GM23338 (cell line): ENCODE measurements around the gene TLCD5. TPM values are rescaled to one million over a fixed set of nuclear protein-coding genes. Genes with fewer than 3 reads are reported as not detected.

Experiments used
- ATAC-seq: fragments of 200-7000 bp; cut with Tn5 transposase; 3 replicates; pipeline ENCODE4 v1.9.1; 2020
- DNase-seq: peaks from one replicate; pipeline ENCODE4 v3.0.0-alpha.2; 2015; ENCODE audit warnings: low spot score
- H2AFZ ChIP-seq: fragments of 200-600 bp; sonication (generic); 2 replicates; pipeline ENCODE4 v1.8.0; 2016; ENCODE audit warnings: antibody characterized with exemption, mild to moderate bottlenecking, moderate library complexity
- H3F3A ChIP-seq: fragments of 200-600 bp; sonication (generic); replicated peaks from 2 replicates; pipeline ENCODE4 v1.8.0; 2017; ENCODE audit warnings: antibody characterized with exemption, mixed run types, low read depth
- H3K27ac ChIP-seq: fragments of 200-600 bp; sonication (generic); 2 replicates; pipeline ENCODE4 v1.6.1; 2016; ENCODE audit warnings: low read depth
- H3K27me3 ChIP-seq: fragments of 200-600 bp; sonication (generic); 2 replicates; pipeline ENCODE4 v1.8.0; 2016; ENCODE audit warnings: mild to moderate bottlenecking, mixed run types, moderate library complexity; ENCODE audit not compliant: insufficient read depth
- H3K36me3 ChIP-seq: fragments of 200-600 bp; sonication (generic); 2 replicates; pipeline ENCODE4 v1.8.0; 2016; ENCODE audit warnings: mild to moderate bottlenecking; ENCODE audit not compliant: insufficient read depth
- H3K4me1 ChIP-seq: fragments of 200-600 bp; sonication (generic); 2 replicates; pipeline ENCODE4 v1.8.0; 2016; ENCODE audit warnings: mild to moderate bottlenecking, moderate library complexity; ENCODE audit not compliant: insufficient read depth
- H3K4me2 ChIP-seq: fragments of 200-600 bp; sonication (generic); 2 replicates; pipeline ENCODE4 v1.7.1; 2017; ENCODE audit warnings: mixed run types
- H3K4me3 ChIP-seq: fragments of 200-600 bp; sonication (generic); 2 replicates; pipeline ENCODE4 v1.6.1; 2016; ENCODE audit warnings: mixed run types
- H3K79me2 ChIP-seq: fragments of 200-600 bp; sonication (generic); replicated peaks from 2 replicates; pipeline ENCODE4 v1.8.0; 2017; ENCODE audit warnings: mild to moderate bottlenecking; ENCODE audit not compliant: insufficient read depth
- H3K9me2 ChIP-seq: fragments of 200-600 bp; sonication (generic); 2 replicates; pipeline ENCODE4 v1.8.0; 2017; ENCODE audit not compliant: insufficient read depth
- H4K20me1 ChIP-seq: fragments of 200-600 bp; sonication (generic); replicated peaks from 2 replicates; pipeline ENCODE4 v1.8.0; 2017; ENCODE audit warnings: mild to moderate bottlenecking; ENCODE audit not compliant: insufficient read depth
- H3K27ac Mint-ChIP-seq: 2 replicates; pipeline ENCODE4 v1.8.0; 2020; ENCODE audit warnings: inconsistent platforms, mild to moderate bottlenecking, moderate library complexity, mixed read lengths
- H3K27me3 Mint-ChIP-seq: 3 replicates; pipeline ENCODE4 v1.8.0; 2022; ENCODE audit warnings: low read depth, mild to moderate bottlenecking, moderate library complexity, mixed read lengths, inconsistent platforms; ENCODE audit not compliant: insufficient read depth, poor library complexity
- H3K36me3 Mint-ChIP-seq: 3 replicates; pipeline ENCODE4 v1.8.0; 2021; ENCODE audit warnings: low read depth, mild to moderate bottlenecking, inconsistent platforms, moderate library complexity, mixed read lengths
- H3K4me1 Mint-ChIP-seq: 3 replicates; pipeline ENCODE4 v1.8.0; 2020; ENCODE audit warnings: mild to moderate bottlenecking, inconsistent platforms, mixed read lengths
- H3K4me3 Mint-ChIP-seq: 3 replicates; pipeline ENCODE4 v1.8.0; 2021; ENCODE audit warnings: moderate library complexity, mild to moderate bottlenecking, inconsistent platforms, mixed read lengths
- H3K9me3 Mint-ChIP-seq: 3 replicates; pipeline ENCODE4 v1.8.0; 2020; ENCODE audit warnings: moderate library complexity, mild to moderate bottlenecking, inconsistent platforms, mixed read lengths
- CREB1 ChIP-seq: fragments of 250-450 bp; sonication (Bioruptor Pico); IDR thresholded peaks from 2 replicates; pipeline ENCODE4 v1.5.0; 2020; ENCODE audit warnings: low read depth, mild to moderate bottlenecking, moderate library complexity
- EZH2 ChIP-seq: fragments of 200-600 bp; sonication (generic); IDR thresholded peaks from one replicate; pipeline ENCODE4 v1.8.0; 2017; ENCODE audit warnings: antibody characterized with exemption, mild to moderate bottlenecking, low read depth; ENCODE audit not compliant: unreplicated experiment
- EZH2phosphoT487 ChIP-seq: fragments of 200-600 bp; sonication (generic); IDR thresholded peaks from one replicate; pipeline ENCODE4 v1.8.1; 2018; ENCODE audit warnings: antibody characterized with exemption; ENCODE audit not compliant: unreplicated experiment
- JUNB ChIP-seq: IDR thresholded peaks from one replicate; pipeline ENCODE4 v1.6.1; 2016; ENCODE audit warnings: antibody characterized with exemption; ENCODE audit not compliant: unreplicated experiment
- NANOG ChIP-seq: IDR thresholded peaks from 2 replicates; pipeline ENCODE4 v1.6.1; 2016; ENCODE audit warnings: antibody characterized with exemption, borderline replicate concordance
- POLR2AphosphoS5 ChIP-seq: IDR thresholded peaks from 2 replicates; pipeline ENCODE4 v1.6.1; 2016; ENCODE audit warnings: antibody characterized with exemption, low read depth
- STAT1 ChIP-seq: IDR thresholded peaks from one replicate; pipeline ENCODE4 v1.6.1; 2016; ENCODE audit warnings: antibody characterized with exemption; ENCODE audit not compliant: unreplicated experiment
- ZNF114 ChIP-seq: fragments of 250-450 bp; sonication (Bioruptor Pico); IDR thresholded peaks from 2 replicates; pipeline ENCODE4 v1.5.0; 2020; ENCODE audit warnings: mild to moderate bottlenecking, moderate library complexity
- ZNF331 ChIP-seq: fragments of 250-450 bp; sonication (Bioruptor Pico); IDR thresholded peaks from 2 replicates; pipeline ENCODE4 v1.5.0; 2020; ENCODE audit warnings: low read depth, mild to moderate bottlenecking, moderate library complexity
- ZNF462 ChIP-seq: fragments of 250-450 bp; sonication (Bioruptor Pico); IDR thresholded peaks from 2 replicates; pipeline ENCODE4 v1.5.0; 2020; ENCODE audit warnings: mild to moderate bottlenecking, moderate library complexity
- polyA plus RNA-seq: library from polyadenylated mRNA; unstranded; fragments of >200 nt; fragmentation: Nextera tagmentation; extraction: Ambion mirVana; gene quantifications from 2 replicates; pipeline ENCODE4 v1.2.1, GENCODE V29; 2016
- total RNA-seq: library from RNA; depleted of rRNA; stranded (reverse); fragments of >200 nt; shearing (Covaris generic); gene quantifications from 2 replicates; pipeline ENCODE4 v1.2.3, GENCODE V29; 2014
- TF ChIP-seq, protein P1 (sequence below): IDR thresholded peaks from one replicate; pipeline ENCODE4 v1.6.1; 2018; ENCODE audit warnings: antibody characterized with exemption; ENCODE audit not compliant: unreplicated experiment
- TF ChIP-seq, protein P2 (sequence below): IDR thresholded peaks from 2 replicates; pipeline ENCODE4 v1.6.1; 2016; ENCODE audit warnings: antibody characterized with exemption
- TF ChIP-seq, protein P3 (sequence below), 2 experiments: fragments of 200-600 bp in 1 of 2; sonication (generic) in 1 of 2; conservative IDR thresholded peaks; 2 replicates each; pipeline versions ENCODE4 v1.5.1 to v1.6.1; 2016 to 2017; ENCODE audit warnings: antibody characterized with exemption in 2 of 2, low read depth in 2 of 2, mild to moderate bottlenecking in 2 of 2, moderate library complexity in 1 of 2

Gene TLCD5
- total and polyA plus RNA-seq, 2 experiments from 2014 or later = 5.2 to 10.0 TPM

GRCh38 chr11:120340529-120340928 is 15.4 kb downstream of the TLCD5 start:
- no peaks in the 10 kb centered on the region for H3K36me3 Mint-ChIP-seq
- no peaks in the 10 kb centered on the region for H3K9me3 Mint-ChIP-seq
- H3K4me3 Mint-ChIP-seq = no peak overlapping the region
- no peak overlapping the region for H3K27ac Mint-ChIP-seq
- Histone ChIP-seq H3K27ac (no peak overlapping the region), H3K9me2 (no peaks in the 10 kb centered on the region), H3K36me3 (no peaks in the 10 kb centered on the region), H4K20me1 (0 out of 2 replicates have a peak, but pooled peaks cover 11% of the 10 kb centered on the region), H2AFZ (no peak overlapping the region), H3K4me3 (no peak overlapping the region), H3K27me3 (no peaks in the 10 kb centered on the region), H3K4me2 (no peak overlapping the region), H3F3A (no peaks in the 10 kb centered on the region), H3K4me1 (peaks cover 37% of the 10 kb centered on the region), H3K79me2 (peaks cover 87% of the 10 kb centered on the region)
- no peak for TF ChIP-seq STAT1
- no peak for TF ChIP-seq JUNB
- TF ChIP-seq NANOG = no peak
- TF ChIP-seq, protein P1, sequence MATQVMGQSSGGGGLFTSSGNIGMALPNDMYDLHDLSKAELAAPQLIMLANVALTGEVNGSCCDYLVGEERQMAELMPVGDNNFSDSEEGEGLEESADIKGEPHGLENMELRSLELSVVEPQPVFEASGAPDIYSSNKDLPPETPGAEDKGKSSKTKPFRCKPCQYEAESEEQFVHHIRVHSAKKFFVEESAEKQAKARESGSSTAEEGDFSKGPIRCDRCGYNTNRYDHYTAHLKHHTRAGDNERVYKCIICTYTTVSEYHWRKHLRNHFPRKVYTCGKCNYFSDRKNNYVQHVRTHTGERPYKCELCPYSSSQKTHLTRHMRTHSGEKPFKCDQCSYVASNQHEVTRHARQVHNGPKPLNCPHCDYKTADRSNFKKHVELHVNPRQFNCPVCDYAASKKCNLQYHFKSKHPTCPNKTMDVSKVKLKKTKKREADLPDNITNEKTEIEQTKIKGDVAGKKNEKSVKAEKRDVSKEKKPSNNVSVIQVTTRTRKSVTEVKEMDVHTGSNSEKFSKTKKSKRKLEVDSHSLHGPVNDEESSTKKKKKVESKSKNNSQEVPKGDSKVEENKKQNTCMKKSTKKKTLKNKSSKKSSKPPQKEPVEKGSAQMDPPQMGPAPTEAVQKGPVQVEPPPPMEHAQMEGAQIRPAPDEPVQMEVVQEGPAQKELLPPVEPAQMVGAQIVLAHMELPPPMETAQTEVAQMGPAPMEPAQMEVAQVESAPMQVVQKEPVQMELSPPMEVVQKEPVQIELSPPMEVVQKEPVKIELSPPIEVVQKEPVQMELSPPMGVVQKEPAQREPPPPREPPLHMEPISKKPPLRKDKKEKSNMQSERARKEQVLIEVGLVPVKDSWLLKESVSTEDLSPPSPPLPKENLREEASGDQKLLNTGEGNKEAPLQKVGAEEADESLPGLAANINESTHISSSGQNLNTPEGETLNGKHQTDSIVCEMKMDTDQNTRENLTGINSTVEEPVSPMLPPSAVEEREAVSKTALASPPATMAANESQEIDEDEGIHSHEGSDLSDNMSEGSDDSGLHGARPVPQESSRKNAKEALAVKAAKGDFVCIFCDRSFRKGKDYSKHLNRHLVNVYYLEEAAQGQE = no peak
- no peak for TF ChIP-seq EZH2
- TF ChIP-seq ZNF462 (CRISPR knock-in tag) = no peak
- no peak for TF ChIP-seq ZNF114 (CRISPR knock-in tag)
- TF ChIP-seq, protein P2, sequence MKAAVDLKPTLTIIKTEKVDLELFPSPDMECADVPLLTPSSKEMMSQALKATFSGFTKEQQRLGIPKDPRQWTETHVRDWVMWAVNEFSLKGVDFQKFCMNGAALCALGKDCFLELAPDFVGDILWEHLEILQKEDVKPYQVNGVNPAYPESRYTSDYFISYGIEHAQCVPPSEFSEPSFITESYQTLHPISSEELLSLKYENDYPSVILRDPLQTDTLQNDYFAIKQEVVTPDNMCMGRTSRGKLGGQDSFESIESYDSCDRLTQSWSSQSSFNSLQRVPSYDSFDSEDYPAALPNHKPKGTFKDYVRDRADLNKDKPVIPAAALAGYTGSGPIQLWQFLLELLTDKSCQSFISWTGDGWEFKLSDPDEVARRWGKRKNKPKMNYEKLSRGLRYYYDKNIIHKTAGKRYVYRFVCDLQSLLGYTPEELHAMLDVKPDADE = no peak
- TF ChIP-seq, protein P3, sequence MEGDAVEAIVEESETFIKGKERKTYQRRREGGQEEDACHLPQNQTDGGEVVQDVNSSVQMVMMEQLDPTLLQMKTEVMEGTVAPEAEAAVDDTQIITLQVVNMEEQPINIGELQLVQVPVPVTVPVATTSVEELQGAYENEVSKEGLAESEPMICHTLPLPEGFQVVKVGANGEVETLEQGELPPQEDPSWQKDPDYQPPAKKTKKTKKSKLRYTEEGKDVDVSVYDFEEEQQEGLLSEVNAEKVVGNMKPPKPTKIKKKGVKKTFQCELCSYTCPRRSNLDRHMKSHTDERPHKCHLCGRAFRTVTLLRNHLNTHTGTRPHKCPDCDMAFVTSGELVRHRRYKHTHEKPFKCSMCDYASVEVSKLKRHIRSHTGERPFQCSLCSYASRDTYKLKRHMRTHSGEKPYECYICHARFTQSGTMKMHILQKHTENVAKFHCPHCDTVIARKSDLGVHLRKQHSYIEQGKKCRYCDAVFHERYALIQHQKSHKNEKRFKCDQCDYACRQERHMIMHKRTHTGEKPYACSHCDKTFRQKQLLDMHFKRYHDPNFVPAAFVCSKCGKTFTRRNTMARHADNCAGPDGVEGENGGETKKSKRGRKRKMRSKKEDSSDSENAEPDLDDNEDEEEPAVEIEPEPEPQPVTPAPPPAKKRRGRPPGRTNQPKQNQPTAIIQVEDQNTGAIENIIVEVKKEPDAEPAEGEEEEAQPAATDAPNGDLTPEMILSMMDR (conservative IDR thresholded peaks at IDR 0.05; ENCODE audit: low read depth in 2 of 2) = no peak
- no peak for TF ChIP-seq ZNF331
- no peak for TF ChIP-seq EZH2phosphoT487
- no peak for TF ChIP-seq CREB1 (CRISPR knock-in tag)
- no peak for TF ChIP-seq POLR2AphosphoS5
- DNase-seq (no peak), ATAC-seq (no peak)
- H3K27me3 Mint-ChIP-seq = peaks cover 4% of the 10 kb centered on the region
- H3K4me1 Mint-ChIP-seq = peaks cover 35% of the 10 kb centered on the region
